ENCODE data around the gene MYO1B. TPM values are rescaled to one million over a fixed set of nuclear protein-coding genes. Genes with fewer than 3 reads are reported as not detected.

MYO1B gene
- total and polyA plus RNA-seq, 3 experiments from 2014 or later = 0.12 to 4.6 (median 3.9) TPM

DNA sequence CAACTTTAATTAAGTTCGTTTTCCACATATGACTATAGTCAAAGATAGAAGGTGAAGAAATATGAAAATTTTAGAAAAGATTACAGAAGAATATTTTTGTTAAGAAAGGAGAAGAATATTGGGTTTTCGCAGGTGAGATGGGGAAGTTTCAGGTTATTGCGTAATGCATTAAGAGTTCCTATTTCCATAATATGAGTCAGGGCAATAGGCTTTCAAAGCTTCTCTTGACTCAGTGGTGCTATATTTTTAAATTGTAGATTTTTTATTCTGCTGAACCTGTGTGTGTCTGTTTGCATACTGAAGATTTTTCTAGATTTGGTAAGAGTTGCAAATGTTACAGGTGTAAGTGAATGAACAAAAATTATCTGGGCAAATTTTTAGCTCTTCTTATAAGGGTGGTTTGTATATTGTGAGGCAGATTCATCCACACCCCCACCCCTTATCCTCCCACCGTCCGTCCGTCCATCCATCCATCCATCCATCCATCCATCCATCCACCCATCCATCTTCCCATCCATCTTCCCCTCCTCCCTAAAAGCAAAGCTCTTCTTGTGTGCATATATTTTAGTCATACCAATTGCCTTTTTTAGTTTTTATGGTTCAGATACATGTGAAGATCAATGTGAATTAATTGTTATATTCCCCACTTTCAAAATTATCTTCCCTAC, 69.6 kb downstream of the MYO1B start:
- no peak overlapping the region for H3K4me3 Mint-ChIP-seq
- Histone ChIP-seq H3K27me3 (ENCODE audit: insufficient read depth, low read length, poor library complexity, severe bottlenecking) (no peaks in the 10 kb centered on the region), H3K4me3 (ENCODE audit: low read length) (no peak overlapping the region), H3K9me3 (ENCODE audit: low read length) (no peaks in the 10 kb centered on the region), H3K36me3 (ENCODE audit: insufficient read depth, low read length) (no peaks in the 10 kb centered on the region), H3K27ac (ENCODE audit: low read depth, low read length) (no peak overlapping the region), H3K4me1 (ENCODE audit: insufficient read depth, low read length) (no peaks in the 10 kb centered on the region)
- CTCF ChIA-PET = no interaction called here
- H3K9me3 Mint-ChIP-seq = no peaks in the 10 kb centered on the region
- no peak overlapping the region for H3K27ac Mint-ChIP-seq
- H3K36me3 Mint-ChIP-seq = peaks cover 0 to 5% (median 0%) of the 10 kb centered on the region in 3 donors
- DNase-seq = no peak
- POLR2A ChIA-PET = no interaction called here
- H3K4me1 Mint-ChIP-seq = no peaks in the 10 kb centered on the region
- peaks cover 7 to 33% of the 10 kb centered on the region in 2 donors for H3K27me3 Mint-ChIP-seq

DNA sequence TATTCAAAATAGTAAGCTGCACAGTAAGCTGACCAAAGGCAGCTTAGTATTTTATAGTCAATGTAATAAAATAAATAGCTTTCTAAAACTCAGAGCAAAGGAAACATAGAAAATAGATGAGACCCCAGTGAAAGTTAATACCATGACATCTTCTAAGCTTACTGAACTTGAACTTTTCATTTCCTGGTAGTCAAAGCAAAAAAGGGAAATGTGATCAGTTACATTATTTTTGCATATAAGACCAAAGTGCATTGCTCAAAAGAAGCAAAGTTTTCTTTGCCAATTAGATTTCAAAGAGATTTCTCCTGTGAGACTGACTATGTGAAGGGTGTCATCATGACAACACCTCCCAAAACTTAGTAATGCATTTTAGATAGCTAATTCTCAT, 70.2 kb downstream of the MYO1B start:
- H3K4me3 ChIP-seq (ENCODE audit: low read length) = no peak overlapping the region
- Mint-ChIP-seq H3K4me3 (no peak overlapping the region), H3K36me3 (peaks cover 0 to 5% (median 0%) of the 10 kb centered on the region in 3 donors), H3K27ac (no peak overlapping the region), H3K9me3 (no peaks in the 10 kb centered on the region), H3K4me1 (no peaks in the 10 kb centered on the region), H3K27me3 (peaks cover 9 to 38% of the 10 kb centered on the region in 2 donors)
- H3K36me3 ChIP-seq (ENCODE audit: insufficient read depth, low read length) = no peaks in the 10 kb centered on the region
- no peak for DNase-seq
- H3K9me3 ChIP-seq (ENCODE audit: low read length) = no peaks in the 10 kb centered on the region
- H3K27me3 ChIP-seq (ENCODE audit: insufficient read depth, low read length, poor library complexity, severe bottlenecking) = no peaks in the 10 kb centered on the region
- ChIA-PET POLR2A (no interaction called here), CTCF (no interaction called here)
- no peak overlapping the region for H3K27ac ChIP-seq (ENCODE audit: low read depth, low read length)
- H3K4me1 ChIP-seq (ENCODE audit: insufficient read depth, low read length) = no peaks in the 10 kb centered on the region

DNA sequence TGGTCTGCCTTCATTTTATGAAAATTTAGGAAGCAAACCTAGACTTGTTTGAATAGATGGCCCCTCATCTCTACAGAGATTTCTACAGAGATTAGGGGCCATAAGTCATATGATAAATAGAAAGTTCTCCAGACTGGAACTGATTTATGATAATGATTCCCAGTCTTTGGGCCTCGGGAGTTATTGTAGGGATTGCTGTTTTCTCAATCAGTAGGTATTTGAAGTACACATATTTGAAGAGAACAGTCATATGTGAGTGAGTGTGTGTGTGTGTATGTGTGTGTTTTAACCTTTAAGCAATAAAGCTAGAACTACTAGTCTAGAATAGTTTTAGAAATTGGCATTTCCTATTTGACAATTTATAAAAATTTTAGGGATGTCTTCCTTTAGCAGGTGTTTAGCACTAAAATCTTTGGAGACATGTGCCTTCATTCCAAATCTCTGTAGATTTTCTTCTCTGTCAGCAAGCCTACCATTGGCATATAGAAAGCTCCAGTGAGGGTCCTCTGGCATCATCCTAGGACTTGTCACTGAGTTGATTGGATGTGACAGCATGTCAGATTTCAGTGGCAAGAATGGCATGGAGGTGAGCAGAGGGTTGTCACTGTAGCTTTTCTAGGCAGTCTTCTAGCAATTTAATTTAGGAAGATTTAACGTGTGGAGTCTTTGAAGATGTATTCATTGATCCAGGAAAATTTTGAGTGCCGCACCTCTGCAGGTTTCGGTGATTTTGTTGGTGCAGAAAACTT, 71.2 kb downstream of the MYO1B start:
- no peak for DNase-seq
- H3K27ac ChIP-seq (ENCODE audit: low read depth, low read length) = no peak overlapping the region
- no peaks in the 10 kb centered on the region for H3K27me3 ChIP-seq (ENCODE audit: insufficient read depth, low read length, poor library complexity, severe bottlenecking)
- no peaks in the 10 kb centered on the region for H3K9me3 Mint-ChIP-seq
- no peaks in the 10 kb centered on the region for H3K36me3 ChIP-seq (ENCODE audit: insufficient read depth, low read length)
- peaks cover 12 to 41% of the 10 kb centered on the region in 2 donors for H3K27me3 Mint-ChIP-seq
- H3K4me1 ChIP-seq (ENCODE audit: insufficient read depth, low read length) = no peaks in the 10 kb centered on the region
- H3K4me3 ChIP-seq (ENCODE audit: low read length) = no peak overlapping the region
- ChIA-PET CTCF (no interaction called here), POLR2A (no interaction called here)
- H3K4me3 Mint-ChIP-seq = no peak overlapping the region
- H3K4me1 Mint-ChIP-seq = peaks cover 0 to under 1% (median 0%) of the 10 kb centered on the region in 3 donors
- H3K36me3 Mint-ChIP-seq = peaks cover 0 to 5% (median 0%) of the 10 kb centered on the region in 3 donors
- H3K9me3 ChIP-seq (ENCODE audit: low read length) = no peaks in the 10 kb centered on the region
- H3K27ac Mint-ChIP-seq = no peak overlapping the region

DNA sequence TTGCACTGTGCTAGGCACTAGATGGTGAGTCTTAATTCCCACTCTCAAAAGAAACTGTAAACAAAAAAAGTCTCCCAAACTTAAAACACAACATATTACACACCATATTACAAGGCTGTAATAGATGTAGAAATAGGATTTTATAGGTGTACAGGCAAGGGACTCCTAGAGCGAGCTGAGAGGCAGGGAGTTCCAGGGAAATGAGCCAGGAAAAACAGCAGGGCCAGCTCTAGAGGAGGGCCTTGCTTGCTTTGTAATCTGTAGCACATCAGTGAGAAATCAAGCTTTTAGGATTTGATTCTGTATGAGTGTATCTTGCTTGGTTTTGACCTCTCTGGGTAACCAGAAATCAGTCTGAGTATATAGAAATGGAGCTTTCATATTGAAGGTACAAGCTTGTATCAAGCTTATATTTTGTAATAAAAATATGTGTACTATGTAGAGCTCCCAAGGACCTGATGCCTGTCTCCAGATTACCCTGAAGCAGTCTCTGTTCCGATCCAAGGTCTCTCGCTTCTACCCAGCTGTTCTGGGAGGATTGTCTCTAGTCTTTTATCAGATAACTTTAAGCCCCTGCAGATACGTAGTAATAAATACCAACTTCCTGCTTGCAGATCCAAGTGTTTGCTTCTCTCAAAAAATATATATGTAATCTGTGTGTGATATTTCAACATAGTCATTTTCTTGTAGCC, 73.0 kb downstream of the MYO1B start:
- Histone ChIP-seq H3K27ac (ENCODE audit: low read depth, low read length) (no peak overlapping the region), H3K4me1 (ENCODE audit: insufficient read depth, low read length) (peaks cover 12% of the 10 kb centered on the region), H3K27me3 (ENCODE audit: insufficient read depth, low read length, poor library complexity, severe bottlenecking) (no peaks in the 10 kb centered on the region), H3K36me3 (ENCODE audit: insufficient read depth, low read length) (no peaks in the 10 kb centered on the region), H3K9me3 (ENCODE audit: low read length) (no peaks in the 10 kb centered on the region), H3K4me3 (ENCODE audit: low read length) (no peak overlapping the region)
- H3K4me3 Mint-ChIP-seq = no peak overlapping the region
- H3K4me1 Mint-ChIP-seq = peaks cover 10 to 15% (median 12%) of the 10 kb centered on the region in 3 donors
- H3K27me3 Mint-ChIP-seq = peaks cover 21 to 41% of the 10 kb centered on the region in 2 donors
- H3K36me3 Mint-ChIP-seq = peaks cover 0 to 5% (median 0%) of the 10 kb centered on the region in 3 donors
- H3K27ac Mint-ChIP-seq = no peak overlapping the region
- DNase-seq = no peak
- ChIA-PET CTCF (interaction anchor here (0.7 to 1.7 kb wide), 2 partner anchors 10 kb away, joined by 3 to 4 read pairs; no protein-coding TSS in a partner anchor), POLR2A (no interaction called here)
- H3K9me3 Mint-ChIP-seq = peaks cover 0 to 1% (median 0%) of the 10 kb centered on the region in 5 donors

DNA sequence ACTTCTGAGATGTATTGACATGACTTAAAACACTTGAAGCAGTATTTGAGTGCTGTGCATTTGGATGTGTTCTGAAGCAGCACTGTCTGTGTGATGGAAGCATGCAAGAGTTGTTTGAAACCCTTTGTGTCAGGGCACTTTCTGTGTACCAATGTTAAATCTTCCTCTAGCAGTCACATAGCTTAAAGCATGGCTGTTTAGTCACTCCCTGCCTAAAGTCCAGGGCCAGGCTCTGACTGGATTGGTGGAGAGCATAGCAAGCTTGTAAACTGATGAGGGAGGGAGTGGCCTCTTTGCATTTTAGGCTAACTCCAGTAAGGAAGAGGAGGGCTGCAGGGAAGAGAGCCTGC, 73.5 kb downstream of the MYO1B start:
- CTCF ChIA-PET = interaction anchor here (1.7 kb wide), 1 partner anchor 9 kb away, joined by 4 read pairs; no protein-coding TSS in a partner anchor
- POLR2A ChIA-PET = no interaction called here
- H3K4me3 Mint-ChIP-seq = no peak overlapping the region

DNA sequence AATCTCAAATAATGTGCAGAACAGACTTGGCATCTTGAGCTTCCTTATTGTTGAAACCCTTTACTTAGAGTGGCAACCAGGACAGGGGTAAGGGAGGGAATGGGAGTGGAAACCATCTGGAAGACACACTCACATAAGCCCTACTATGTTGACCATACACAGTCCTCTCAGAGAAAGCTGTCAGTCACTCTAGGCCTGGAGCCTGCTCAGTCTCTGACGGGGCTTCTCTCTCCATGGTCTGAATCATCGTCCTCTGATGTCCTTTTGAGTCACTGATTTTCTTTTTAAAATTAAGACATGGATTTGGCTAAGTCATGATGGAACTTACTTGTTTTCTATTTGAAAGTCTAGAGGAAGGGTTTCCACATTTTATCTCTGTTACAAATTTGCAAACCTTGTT, 74.0 kb downstream of the MYO1B start:
- Mint-ChIP-seq H3K4me3 (no peak overlapping the region), H3K27me3 (peaks cover 23 to 41% of the 10 kb centered on the region in 2 donors), H3K9me3 (peaks cover 0 to 2% (median 0%) of the 10 kb centered on the region in 5 donors), H3K4me1 (peaks cover 10 to 15% (median 12%) of the 10 kb centered on the region in 3 donors), H3K27ac (no peak overlapping the region), H3K36me3 (peaks cover 0 to 5% (median 0%) of the 10 kb centered on the region in 3 donors)
- ChIA-PET CTCF (interaction anchor here (1.7 kb wide), 1 partner anchor 9 kb away, joined by 4 read pairs; no protein-coding TSS in a partner anchor), POLR2A (no interaction called here)
- no peaks in the 10 kb centered on the region for H3K27me3 ChIP-seq (ENCODE audit: insufficient read depth, low read length, poor library complexity, severe bottlenecking)
- no peaks in the 10 kb centered on the region for H3K36me3 ChIP-seq (ENCODE audit: insufficient read depth, low read length)
- H3K4me3 ChIP-seq (ENCODE audit: low read length) = no peak overlapping the region
- H3K27ac ChIP-seq (ENCODE audit: low read depth, low read length) = no peak overlapping the region
- peaks cover 12% of the 10 kb centered on the region for H3K4me1 ChIP-seq (ENCODE audit: insufficient read depth, low read length)
- DNase-seq = no peak
- H3K9me3 ChIP-seq (ENCODE audit: low read length) = no peaks in the 10 kb centered on the region

More for the DNA sequence above, 73.5 kb downstream of the MYO1B start:
- H3K27ac Mint-ChIP-seq = no peak overlapping the region
- no peaks in the 10 kb centered on the region for H3K27me3 ChIP-seq (ENCODE audit: insufficient read depth, low read length, poor library complexity, severe bottlenecking)
- H3K27ac ChIP-seq (ENCODE audit: low read depth, low read length) = no peak overlapping the region
- peaks cover 0 to 5% (median 0%) of the 10 kb centered on the region in 3 donors for H3K36me3 Mint-ChIP-seq
- no peak overlapping the region for H3K4me3 ChIP-seq (ENCODE audit: low read length)
- H3K9me3 Mint-ChIP-seq = peaks cover 0 to 2% (median 0%) of the 10 kb centered on the region in 5 donors
- DNase-seq = no peak
- H3K9me3 ChIP-seq (ENCODE audit: low read length) = no peaks in the 10 kb centered on the region
- H3K4me1 ChIP-seq (ENCODE audit: insufficient read depth, low read length) = peaks cover 12% of the 10 kb centered on the region
- peaks cover 21 to 41% of the 10 kb centered on the region in 2 donors for H3K27me3 Mint-ChIP-seq
- no peaks in the 10 kb centered on the region for H3K36me3 ChIP-seq (ENCODE audit: insufficient read depth, low read length)
- peaks cover 10 to 15% (median 12%) of the 10 kb centered on the region in 3 donors for H3K4me1 Mint-ChIP-seq

DNA sequence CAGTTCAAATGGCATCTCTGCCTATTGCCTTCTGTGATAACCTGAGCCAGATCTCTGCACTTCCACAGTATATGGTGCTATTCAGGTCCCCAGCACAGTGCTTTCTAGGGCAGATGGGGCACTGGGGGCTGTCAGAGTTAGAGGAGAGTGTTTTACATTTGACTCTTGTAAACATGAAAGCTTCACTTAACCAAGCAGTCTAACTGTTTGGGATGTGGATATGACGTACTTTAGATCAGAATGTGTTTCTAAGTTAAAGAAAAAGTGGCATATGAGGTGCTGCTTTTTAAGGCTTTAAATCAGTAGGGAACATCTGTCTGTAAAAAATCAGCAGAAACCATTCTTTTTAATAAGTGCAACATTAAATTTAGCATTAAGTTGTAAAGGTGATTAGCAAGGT, 75.7 kb downstream of the MYO1B start:
- no peaks in the 10 kb centered on the region for H3K27me3 ChIP-seq (ENCODE audit: insufficient read depth, low read length, poor library complexity, severe bottlenecking)
- no peak overlapping the region for H3K27ac ChIP-seq (ENCODE audit: low read depth, low read length)
- Mint-ChIP-seq H3K27ac (no peak overlapping the region), H3K4me3 (no peak overlapping the region), H3K36me3 (peaks cover 0 to 5% (median 0%) of the 10 kb centered on the region in 3 donors), H3K4me1 (peaks cover 10 to 15% (median 12%) of the 10 kb centered on the region in 3 donors), H3K27me3 (peaks cover 23 to 46% of the 10 kb centered on the region in 2 donors), H3K9me3 (peaks cover 0 to 6% (median 2%) of the 10 kb centered on the region in 5 donors)
- peaks cover 12% of the 10 kb centered on the region for H3K4me1 ChIP-seq (ENCODE audit: insufficient read depth, low read length)
- no peaks in the 10 kb centered on the region for H3K9me3 ChIP-seq (ENCODE audit: low read length)
- ChIA-PET POLR2A (no interaction called here), CTCF (no interaction called here)
- DNase-seq = no peak
- H3K4me3 ChIP-seq (ENCODE audit: low read length) = no peak overlapping the region
- H3K36me3 ChIP-seq (ENCODE audit: insufficient read depth, low read length) = no peaks in the 10 kb centered on the region

Data from CD8-positive, alpha-beta memory T cell (primary cell).